Neural crest cell (in vitro differentiated cells): ENCODE results near the gene VGLL2. TPM values are rescaled to one million over a fixed set of nuclear protein-coding genes. Genes with fewer than 3 reads are reported as not detected.

Experiments used
- DNase-seq: peaks from one replicate; pipeline ENCODE4 v3.0.0; 2021; ENCODE audit warnings: low read depth, mixed read lengths, low spot score
- H3K27ac Mint-ChIP-seq: one replicate; pipeline ENCODE4 v1.8.0; 2021; ENCODE audit warnings: mild to moderate bottlenecking, mixed read lengths; ENCODE audit not compliant: unreplicated experiment
- H3K27me3 Mint-ChIP-seq: 2 replicates; pipeline ENCODE4 v1.8.0; 2021; ENCODE audit warnings: low read depth, mild to moderate bottlenecking, mixed read lengths
- H3K36me3 Mint-ChIP-seq: 2 replicates; pipeline ENCODE4 v1.8.0; 2021; ENCODE audit warnings: low read depth, mild to moderate bottlenecking, mixed read lengths
- H3K4me1 Mint-ChIP-seq: 2 replicates; pipeline ENCODE4 v1.8.0; 2021; ENCODE audit warnings: mixed read lengths
- H3K4me3 Mint-ChIP-seq: one replicate; pipeline ENCODE4 v1.8.0; 2021; ENCODE audit warnings: mild to moderate bottlenecking, mixed read lengths
- H3K9me3 Mint-ChIP-seq: 2 replicates; pipeline ENCODE4 v1.8.0; 2021; ENCODE audit warnings: mixed read lengths
- CTCF ChIP-seq: fragments of 200-600 bp; sonication (generic); conservative IDR thresholded peaks from 2 replicates; pipeline ENCODE4 v1.5.0; 2021; ENCODE audit warnings: antibody characterized with exemption, mild to moderate bottlenecking
- total RNA-seq: library from RNA; stranded (reverse); gene quantifications from 2 replicates; pipeline ENCODE4 v1.2.1, GENCODE V29; 2021

VGLL2 gene
- total RNA-seq, 1 donor from 2014 or later: 0.16 TPM

- TF ChIP-seq CTCF: no peak
- no peak overlapping the region for H3K4me3 Mint-ChIP-seq
- no peaks in the 10 kb centered on the region for H3K36me3 Mint-ChIP-seq
- DNase-seq: no peak
- no peaks in the 10 kb centered on the region for H3K4me1 Mint-ChIP-seq
- H3K27me3 Mint-ChIP-seq: peaks cover 40% of the 10 kb centered on the region
- no peak overlapping the region for H3K27ac Mint-ChIP-seq
- no peaks in the 10 kb centered on the region for H3K9me3 Mint-ChIP-seq
These were observed 11.6 kb upstream of the VGLL2 start for GRCh38 chr6:117253785-117254184.

- DNase-seq: no peak
- Mint-ChIP-seq H3K4me3 (no peak overlapping the region), H3K9me3 (peaks cover 3% of the 10 kb centered on the region), H3K4me1 (peaks cover 9% of the 10 kb centered on the region), H3K27me3 (peaks cover 92% of the 10 kb centered on the region), H3K36me3 (peaks cover 2% of the 10 kb centered on the region), H3K27ac (no peak overlapping the region)
- TF ChIP-seq CTCF: no peak
These were observed 2.6 kb upstream of the VGLL2 start for GRCh38 chr6:117262799-117263198.

- no peak overlapping the region for H3K27ac Mint-ChIP-seq
- H3K36me3 Mint-ChIP-seq: peaks cover 2% of the 10 kb centered on the region
- H3K4me1 Mint-ChIP-seq: peaks cover 9% of the 10 kb centered on the region
- DNase-seq: no peak
- H3K4me3 Mint-ChIP-seq: no peak overlapping the region
- H3K27me3 Mint-ChIP-seq: peaks cover 92% of the 10 kb centered on the region
- TF ChIP-seq CTCF: no peak
- peaks cover 3% of the 10 kb centered on the region for H3K9me3 Mint-ChIP-seq
These were observed 1.9 kb upstream of the VGLL2 start for GRCh38 chr6:117263353-117263927.

GRCh38 chr6:117264369-117264691 is 1.0 kb upstream of the VGLL2 start:
- Mint-ChIP-seq H3K4me1 (peaks cover 9% of the 10 kb centered on the region), H3K27ac (no peak overlapping the region), H3K36me3 (peaks cover 2% of the 10 kb centered on the region), H3K4me3 (peak overlapping the region; percentile 65), H3K27me3 (peaks cover 99% of the 10 kb centered on the region), H3K9me3 (peaks cover 3% of the 10 kb centered on the region)
- DNase-seq: no peak
- no peak for TF ChIP-seq CTCF

GRCh38 chr6:117264692-117265409 is 507 bp upstream of the VGLL2 start:
- H3K4me1 Mint-ChIP-seq: peaks cover 9% of the 10 kb centered on the region
- DNase-seq: no peak
- no peak overlapping the region for H3K27ac Mint-ChIP-seq
- H3K9me3 Mint-ChIP-seq: peaks cover 3% of the 10 kb centered on the region
- peaks cover 2% of the 10 kb centered on the region for H3K36me3 Mint-ChIP-seq
- peaks cover 100% of the 10 kb centered on the region for H3K27me3 Mint-ChIP-seq
- peak overlapping the region; percentile 65 for H3K4me3 Mint-ChIP-seq
- TF ChIP-seq CTCF: no peak
